Measurements from ENCODE around the gene KRTAP3-3. TPM values are rescaled to one million over a fixed set of nuclear protein-coding genes. Genes with fewer than 3 reads are reported as not detected.

Gene KRTAP3-3
- total and polyA plus RNA-seq, 2 of the 8 experiments (the other 6 are each of a cell fraction or from before 2014, with no cell fraction given): not detected

GRCh38 chr17:40961591-40961990 is 32.4 kb downstream of the KRTAP3-3 start (continued):
- TF ChIP-seq ATF3 (IDR thresholded peaks at IDR 0.05; ENCODE audit: insufficient read depth, low read depth, low read length) (no peak), TBP (IDR thresholded peaks at IDR 0.05; ENCODE audit: low read depth, low read length) (no peak), YY1 (IDR thresholded peaks at IDR 0.05; ENCODE audit: low read depth, low read length) (no peak), PHF8 (conservative IDR thresholded peaks at IDR 0.05; ENCODE audit: low read depth, low read length) (no peak), CTCF (IDR thresholded peaks at IDR 0.05; ENCODE audit: control extremely low read depth in 1 of 3, insufficient read depth in 1 of 3, low read depth in 1 of 3, low read length in 3 of 3) (no peak), POU5F1 (IDR thresholded peaks at IDR 0.05; ENCODE audit: low read depth, low read length) (no peak)
